ENCODE results near the gene CCDC63. TPM values are rescaled to one million over a fixed set of nuclear protein-coding genes. Genes with fewer than 3 reads are reported as not detected.

CCDC63 gene
- total and polyA plus RNA-seq, 2 donors (not counting 1 experiment from before 2014, with no cell fraction given), result not detected

DNA sequence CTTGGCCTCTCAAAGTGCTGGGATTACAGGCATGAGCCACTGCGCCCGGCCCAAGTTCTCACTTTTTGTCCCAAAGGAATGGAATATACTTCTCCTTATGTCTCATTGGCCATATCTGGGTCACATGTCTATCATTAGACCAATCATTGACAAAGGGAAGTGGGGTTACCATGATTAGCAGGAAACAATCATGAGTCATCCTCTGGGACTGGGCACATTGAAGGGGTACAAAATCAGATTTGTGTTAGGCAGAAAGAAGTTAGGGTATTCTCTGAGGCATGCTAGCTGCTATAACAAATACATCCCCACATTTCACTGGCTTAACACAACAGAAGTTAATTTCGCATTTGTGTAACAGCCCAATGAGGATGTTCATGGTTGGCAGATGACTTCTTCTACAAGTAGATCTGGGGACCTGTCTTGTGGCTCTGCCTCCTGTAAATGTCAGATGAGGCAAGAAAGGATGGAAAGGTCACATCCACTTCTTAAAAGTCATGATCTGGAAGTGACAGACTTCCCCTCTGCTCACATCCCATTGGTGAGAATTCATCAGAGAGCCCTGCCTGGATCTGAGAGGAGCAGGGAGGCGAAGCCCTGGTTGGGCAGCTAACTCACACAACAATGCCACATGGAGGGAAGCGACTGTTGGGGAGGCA is 3.1 kb downstream of the CCDC63 start:
- no peak overlapping the region for H3K9ac ChIP-seq (ENCODE audit: insufficient read depth, low read length)
- no peak overlapping the region for H3K27ac ChIP-seq (ENCODE audit: insufficient read depth, low read length)
- no peaks in the 10 kb centered on the region for H3K4me1 ChIP-seq (ENCODE audit: control insufficient read depth, extremely low read depth, insufficient read depth, low read length)
- H4K20me1 ChIP-seq (ENCODE audit: control insufficient read depth, extremely low read depth, insufficient read depth, low read length), result no peaks in the 10 kb centered on the region
- no peak overlapping the region for H2AFZ ChIP-seq (ENCODE audit: low read length)
- TF ChIP-seq, protein P1, sequence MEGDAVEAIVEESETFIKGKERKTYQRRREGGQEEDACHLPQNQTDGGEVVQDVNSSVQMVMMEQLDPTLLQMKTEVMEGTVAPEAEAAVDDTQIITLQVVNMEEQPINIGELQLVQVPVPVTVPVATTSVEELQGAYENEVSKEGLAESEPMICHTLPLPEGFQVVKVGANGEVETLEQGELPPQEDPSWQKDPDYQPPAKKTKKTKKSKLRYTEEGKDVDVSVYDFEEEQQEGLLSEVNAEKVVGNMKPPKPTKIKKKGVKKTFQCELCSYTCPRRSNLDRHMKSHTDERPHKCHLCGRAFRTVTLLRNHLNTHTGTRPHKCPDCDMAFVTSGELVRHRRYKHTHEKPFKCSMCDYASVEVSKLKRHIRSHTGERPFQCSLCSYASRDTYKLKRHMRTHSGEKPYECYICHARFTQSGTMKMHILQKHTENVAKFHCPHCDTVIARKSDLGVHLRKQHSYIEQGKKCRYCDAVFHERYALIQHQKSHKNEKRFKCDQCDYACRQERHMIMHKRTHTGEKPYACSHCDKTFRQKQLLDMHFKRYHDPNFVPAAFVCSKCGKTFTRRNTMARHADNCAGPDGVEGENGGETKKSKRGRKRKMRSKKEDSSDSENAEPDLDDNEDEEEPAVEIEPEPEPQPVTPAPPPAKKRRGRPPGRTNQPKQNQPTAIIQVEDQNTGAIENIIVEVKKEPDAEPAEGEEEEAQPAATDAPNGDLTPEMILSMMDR (conservative IDR thresholded peaks at IDR 0.05 in 1 of 2, IDR thresholded peaks at IDR 0.05 in 1 of 2; ENCODE audit: low read depth in 1 of 2, low read length in 2 of 2), result no peak
- no peak for TF ChIP-seq EZH2 (IDR thresholded peaks at IDR 0.05; ENCODE audit: low read length, missing control alignments)
- H3K4me3 ChIP-seq (replicated peaks in 1 of 4; ENCODE audit: control extremely low read depth in 1 of 4, insufficient read depth in 1 of 4, low read depth in 3 of 4, low read length in 4 of 4), result no peak overlapping the region
- no peaks in the 10 kb centered on the region for H3K9me3 ChIP-seq (ENCODE audit: control insufficient read depth, insufficient read depth, low read depth, low read length)
- H3K4me2 ChIP-seq (ENCODE audit: extremely low read depth, insufficient read depth, low read length), result no peak overlapping the region
- no peaks in the 10 kb centered on the region for H3K79me2 ChIP-seq (ENCODE audit: control insufficient read depth, insufficient read depth, low read length)
- peaks cover 5% of the 10 kb centered on the region for H3K27me3 ChIP-seq (ENCODE audit: control insufficient read depth, insufficient read depth, low read length)
- H3K36me3 ChIP-seq (ENCODE audit: control insufficient read depth, insufficient read depth, low read length), result no peaks in the 10 kb centered on the region
- no peak for DNase-seq (ENCODE audit: low read depth in 2 of 2)

DNA sequence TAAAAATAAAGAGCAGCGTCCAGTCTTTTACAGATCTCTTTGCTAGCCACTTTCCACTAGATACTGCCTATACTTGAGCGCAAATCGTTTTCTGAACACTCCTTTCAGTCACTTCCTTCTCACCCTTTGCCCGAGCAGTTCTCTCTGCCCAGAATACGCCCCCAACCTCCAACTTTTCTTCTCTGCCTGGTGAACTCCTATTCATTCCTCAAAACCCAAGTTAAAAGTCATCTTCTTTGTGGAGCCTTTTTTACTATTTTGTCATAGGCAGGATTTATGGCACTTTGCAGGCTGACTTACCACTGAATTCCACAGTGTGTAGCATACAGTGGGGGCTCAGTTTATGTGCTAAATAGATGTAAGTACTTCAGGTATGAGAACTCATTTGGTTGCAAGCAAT is 4.0 kb downstream of the CCDC63 start:
- Histone ChIP-seq H2AFZ (ENCODE audit: low read length) (no peak overlapping the region), H3K4me1 (ENCODE audit: control insufficient read depth, extremely low read depth, insufficient read depth, low read length) (no peaks in the 10 kb centered on the region), H3K27ac (ENCODE audit: insufficient read depth, low read length) (no peak overlapping the region), H3K9ac (ENCODE audit: insufficient read depth, low read length) (no peak overlapping the region), H3K36me3 (ENCODE audit: control insufficient read depth, insufficient read depth, low read length) (no peaks in the 10 kb centered on the region), H3K4me3 (replicated peaks in 1 of 4; ENCODE audit: control extremely low read depth in 1 of 4, insufficient read depth in 1 of 4, low read depth in 3 of 4, low read length in 4 of 4) (no peak overlapping the region), H3K79me2 (ENCODE audit: control insufficient read depth, insufficient read depth, low read length) (no peaks in the 10 kb centered on the region), H3K27me3 (ENCODE audit: control insufficient read depth, insufficient read depth, low read length) (peaks cover 5% of the 10 kb centered on the region), H4K20me1 (ENCODE audit: control insufficient read depth, extremely low read depth, insufficient read depth, low read length) (no peaks in the 10 kb centered on the region), H3K9me3 (ENCODE audit: control insufficient read depth, insufficient read depth, low read depth, low read length) (no peaks in the 10 kb centered on the region), H3K4me2 (ENCODE audit: extremely low read depth, insufficient read depth, low read length) (no peak overlapping the region)
- no peak for DNase-seq (ENCODE audit: low read depth in 2 of 2)
- TF ChIP-seq, protein P1 (conservative IDR thresholded peaks at IDR 0.05 in 1 of 2, IDR thresholded peaks at IDR 0.05 in 1 of 2; ENCODE audit: low read depth in 1 of 2, low read length in 2 of 2), result no peak

DNA sequence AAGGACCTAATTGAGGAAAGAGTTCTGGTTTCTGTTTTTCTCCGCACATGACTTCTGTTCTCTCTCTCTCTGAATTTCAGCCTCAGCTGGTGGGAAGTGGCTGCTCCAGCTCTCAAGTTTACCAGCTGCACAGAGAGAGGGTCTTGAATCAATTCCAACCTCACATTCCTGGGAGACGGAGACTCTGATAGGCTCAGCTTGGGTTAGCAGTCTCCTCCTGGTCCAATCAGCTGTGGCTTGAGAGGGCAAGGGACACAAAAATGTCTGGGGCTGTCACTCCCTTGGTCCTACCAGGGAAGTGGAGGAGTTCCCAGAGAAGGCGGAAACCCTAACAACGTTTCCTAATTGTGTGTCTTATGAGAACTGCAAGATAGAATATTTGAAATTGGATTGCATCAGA is 7.0 kb downstream of the CCDC63 start:
- TF ChIP-seq, protein P1 (conservative IDR thresholded peaks at IDR 0.05 in 1 of 2, IDR thresholded peaks at IDR 0.05 in 1 of 2; ENCODE audit: low read depth in 1 of 2, low read length in 2 of 2), result no peak
- H3K9ac ChIP-seq (ENCODE audit: insufficient read depth, low read length), result no peak overlapping the region
- peaks cover 3% of the 10 kb centered on the region for H3K27me3 ChIP-seq (ENCODE audit: control insufficient read depth, insufficient read depth, low read length)
- peak in 1 of 2 donors; percentile 14 for DNase-seq (ENCODE audit: low read depth in 2 of 2)
- H3K4me3 ChIP-seq (replicated peaks in 1 of 4; ENCODE audit: control extremely low read depth in 1 of 4, insufficient read depth in 1 of 4, low read depth in 3 of 4, low read length in 4 of 4), result no peak overlapping the region
- no peak overlapping the region for H3K4me2 ChIP-seq (ENCODE audit: extremely low read depth, insufficient read depth, low read length)
- H4K20me1 ChIP-seq (ENCODE audit: control insufficient read depth, extremely low read depth, insufficient read depth, low read length), result no peaks in the 10 kb centered on the region
- H3K79me2 ChIP-seq (ENCODE audit: control insufficient read depth, insufficient read depth, low read length), result no peaks in the 10 kb centered on the region
- H3K4me1 ChIP-seq (ENCODE audit: control insufficient read depth, extremely low read depth, insufficient read depth, low read length), result no peaks in the 10 kb centered on the region
- no peak overlapping the region for H2AFZ ChIP-seq (ENCODE audit: low read length)
- H3K27ac ChIP-seq (ENCODE audit: insufficient read depth, low read length), result no peak overlapping the region
- no peaks in the 10 kb centered on the region for H3K36me3 ChIP-seq (ENCODE audit: control insufficient read depth, insufficient read depth, low read length)
- H3K9me3 ChIP-seq (ENCODE audit: control insufficient read depth, insufficient read depth, low read depth, low read length), result no peaks in the 10 kb centered on the region

All from fibroblast of lung (primary cell).